ENCODE results near the gene ACTN1.
"Not testable (repeated sequence)": the region's sequence is repeated elsewhere in the genome, so short reads cannot be mapped to it uniquely, and the experiment has no call there.

Gene ACTN1

GRCh38 chr14:68873376-68873775, 105.7 kb downstream of the ACTN1 start:
- in situ Hi-C loops (cut with MboI; ENCODE audit: low sequenced_read_pairs) = loop anchor here (25.0 kb wide), 1 partner anchor 589 kb away; no protein-coding TSS in a partner anchor

GRCh38 chr14:68871392-68871791, 107.7 kb downstream of the ACTN1 start:
- in situ Hi-C loops (cut with MboI; ENCODE audit: low sequenced_read_pairs) = loop anchor here (25.0 kb wide), 1 partner anchor 591 kb away; no protein-coding TSS in a partner anchor

GRCh38 chr14:68866991-68867533, 112.0 kb downstream of the ACTN1 start:
- in situ Hi-C loops (cut with MboI; ENCODE audit: low sequenced_read_pairs) = loop anchor here (25.0 kb wide), 1 partner anchor 595 kb away; no protein-coding TSS in a partner anchor

- in situ Hi-C loops (cut with MboI; ENCODE audit: low sequenced_read_pairs) = loop anchor here (25.0 kb wide), 1 partner anchor 597 kb away; no protein-coding TSS in a partner anchor
These were observed 113.6 kb downstream of the ACTN1 start for GRCh38 chr14:68865542-68865941.

GRCh38 chr14:68864361-68864750, 114.7 kb downstream of the ACTN1 start:
- in situ Hi-C loops (cut with MboI; ENCODE audit: low sequenced_read_pairs) = loop anchor here (25.0 kb wide), 1 partner anchor 598 kb away; no protein-coding TSS in a partner anchor

GRCh38 chr14:68863610-68864360, 115.3 kb downstream of the ACTN1 start:
- in situ Hi-C loops (cut with MboI; ENCODE audit: low sequenced_read_pairs) = loop anchor here (25.0 kb wide), 1 partner anchor 599 kb away; no protein-coding TSS in a partner anchor

- in situ Hi-C loops (cut with MboI; ENCODE audit: low sequenced_read_pairs) = loop anchor here (25.0 kb wide), 1 partner anchor 599 kb away; no protein-coding TSS in a partner anchor
These were observed 116.0 kb downstream of the ACTN1 start for GRCh38 chr14:68862954-68863594.

- in situ Hi-C loops (cut with MboI; ENCODE audit: low sequenced_read_pairs) = loop anchor here (25.0 kb wide), 1 partner anchor 602 kb away; no protein-coding TSS in a partner anchor
These were observed 118.3 kb downstream of the ACTN1 start for GRCh38 chr14:68860771-68861170.

GRCh38 chr14:68857516-68858070, 121.5 kb downstream of the ACTN1 start:
- in situ Hi-C loops (cut with MboI; ENCODE audit: low sequenced_read_pairs) = loop anchor here (25.0 kb wide), 1 partner anchor 605 kb away; no protein-coding TSS in a partner anchor

GRCh38 chr14:68856572-68856971, 122.5 kb downstream of the ACTN1 start:
- in situ Hi-C loops (cut with MboI; ENCODE audit: low sequenced_read_pairs) = loop anchor here (25.0 kb wide), 1 partner anchor 606 kb away; no protein-coding TSS in a partner anchor

GRCh38 chr14:68854421-68854820, 124.7 kb downstream of the ACTN1 start:
- in situ Hi-C loops (cut with MboI; ENCODE audit: low sequenced_read_pairs) = loop anchor here (25.0 kb wide), 1 partner anchor 608 kb away; no protein-coding TSS in a partner anchor

GRCh38 chr14:68853749-68854148, 125.4 kb downstream of the ACTN1 start:
- in situ Hi-C loops (cut with MboI; ENCODE audit: low sequenced_read_pairs) = loop anchor here (25.0 kb wide), 1 partner anchor 609 kb away; no protein-coding TSS in a partner anchor

GRCh38 chr14:68852493-68852892, 126.6 kb downstream of the ACTN1 start:
- in situ Hi-C loops (cut with MboI; ENCODE audit: low sequenced_read_pairs) = loop anchor here (25.0 kb wide), 1 partner anchor 610 kb away; no protein-coding TSS in a partner anchor

- in situ Hi-C loops (cut with MboI; ENCODE audit: low sequenced_read_pairs) = loop anchor here (25.0 kb wide), 1 partner anchor 611 kb away; no protein-coding TSS in a partner anchor
These were observed 128.0 kb downstream of the ACTN1 start for GRCh38 chr14:68851078-68851477.

- in situ Hi-C loops (cut with MboI; ENCODE audit: low sequenced_read_pairs) = no loop called here
These were observed 129.7 kb downstream of the ACTN1 start for GRCh38 chr14:68849416-68849815.

- in situ Hi-C loops (cut with MboI; ENCODE audit: low sequenced_read_pairs) = no loop called here
These were observed 130.8 kb downstream of the ACTN1 start for GRCh38 chr14:68848253-68848652.

GRCh38 chr14:68847640-68848039, 131.5 kb downstream of the ACTN1 start:
- in situ Hi-C loops (cut with MboI; ENCODE audit: low sequenced_read_pairs) = not testable (repeated sequence)

GRCh38 chr14:68846466-68846865, 132.6 kb downstream of the ACTN1 start:
- in situ Hi-C loops (cut with MboI; ENCODE audit: low sequenced_read_pairs) = no loop called here

- in situ Hi-C loops (cut with MboI; ENCODE audit: low sequenced_read_pairs) = no loop called here
These were observed 134.9 kb downstream of the ACTN1 start for GRCh38 chr14:68844210-68844545.

GRCh38 chr14:68843471-68844209, 135.5 kb downstream of the ACTN1 start:
- in situ Hi-C loops (cut with MboI; ENCODE audit: low sequenced_read_pairs) = no loop called here

All from HL-60/S4 (cell line).